ENCODE results near the gene CNKSR2. TPM values are rescaled to one million over a fixed set of nuclear protein-coding genes. Genes with fewer than 3 reads are reported as not detected.
"Not testable (repeated sequence)": the region's sequence is repeated elsewhere in the genome, so short reads cannot be mapped to it uniquely, and the experiment has no call there.

CNKSR2 gene
- total RNA-seq, 4 donors from 2014 or later, result 4.8 to 20.2 TPM; not detected in 2

DNA sequence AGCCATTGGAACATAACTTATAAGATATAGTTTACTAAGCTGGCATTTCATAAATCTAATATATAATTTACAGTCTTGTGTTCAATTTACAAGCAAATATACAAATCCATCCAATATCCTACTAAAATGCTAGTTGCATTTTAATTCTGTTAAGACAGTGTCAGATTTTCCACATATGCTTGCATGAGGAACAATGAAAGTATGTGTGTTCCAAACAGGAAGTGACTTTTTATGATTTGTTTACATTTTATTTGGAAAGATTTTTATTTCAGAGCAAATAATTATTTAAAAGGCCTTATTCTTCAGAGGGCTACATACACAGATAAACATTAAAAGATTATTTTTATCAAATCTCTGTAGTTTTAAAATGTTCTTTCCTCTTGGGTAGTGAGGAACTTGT is 153.9 kb downstream of the CNKSR2 start:
- DNase-seq, result no peak
- TF ChIP-seq POLR2A (IDR thresholded peaks at IDR 0.05) (no peak), CTCF (IDR thresholded peaks at IDR 0.05) (no peak)
- no peaks in the 10 kb centered on the region for H3K9me3 ChIP-seq
- H3K4me1 ChIP-seq, result no peaks in the 10 kb centered on the region
- H3K36me3 ChIP-seq, result no peaks in the 10 kb centered on the region
- no peak overlapping the region for H3K4me3 ChIP-seq
- no peaks in the 10 kb centered on the region for H3K27me3 ChIP-seq
- intact Hi-C loops (cut with DNase I; ENCODE audit: low total_unique reads), result no loop called here
- no peak overlapping the region for H3K27ac ChIP-seq

GRCh38 chrX:21529771-21530170 is 155.6 kb downstream of the CNKSR2 start:
- Histone ChIP-seq H3K9me3 (no peaks in the 10 kb centered on the region), H3K27ac (no peak overlapping the region), H3K36me3 (no peaks in the 10 kb centered on the region), H3K4me3 (no peak overlapping the region), H3K4me1 (no peaks in the 10 kb centered on the region), H3K27me3 (no peaks in the 10 kb centered on the region)
- TF ChIP-seq CTCF (IDR thresholded peaks at IDR 0.05) (no peak), POLR2A (IDR thresholded peaks at IDR 0.05) (no peak)
- intact Hi-C loops (cut with DNase I; ENCODE audit: low total_unique reads), result no loop called here
- no peak for DNase-seq

DNA sequence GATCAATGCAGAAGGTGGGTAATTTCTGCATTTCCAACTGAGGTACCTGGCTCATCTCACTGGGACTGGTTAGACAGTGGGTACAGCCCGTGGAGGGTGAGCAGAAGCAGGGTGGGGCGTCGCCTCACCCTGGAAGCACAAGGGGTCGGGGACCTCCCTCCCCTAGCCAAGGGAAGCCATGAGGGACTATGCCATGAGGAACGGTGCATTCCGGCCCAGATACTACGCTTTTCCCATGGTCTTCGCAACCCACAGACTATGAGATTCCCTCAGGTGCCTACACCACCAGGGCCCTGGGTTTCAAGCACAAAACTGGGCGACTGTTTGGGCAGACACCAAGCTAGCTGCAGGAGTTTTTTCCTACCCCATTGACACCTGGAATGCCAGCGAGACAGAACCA is 170.4 kb downstream of the CNKSR2 start:
- DNase-seq; H3K36me3 ChIP-seq; H3K9me3 ChIP-seq; H3K27ac ChIP-seq; H3K4me3 ChIP-seq; H3K4me1 ChIP-seq; H3K27me3 ChIP-seq; intact Hi-C loops (cut with DNase I; ENCODE audit: low total_unique reads): not testable (repeated sequence)

GRCh38 chrX:21559417-21559816 is 185.2 kb downstream of the CNKSR2 start:
- Histone ChIP-seq H3K4me1 (no peaks in the 10 kb centered on the region), H3K4me3 (no peak overlapping the region), H3K9me3 (no peaks in the 10 kb centered on the region), H3K27me3 (no peaks in the 10 kb centered on the region), H3K36me3 (no peaks in the 10 kb centered on the region), H3K27ac (no peak overlapping the region)
- TF ChIP-seq POLR2A (IDR thresholded peaks at IDR 0.05), result no peak
- TF ChIP-seq CTCF (IDR thresholded peaks at IDR 0.05), result no peak
- intact Hi-C loops (cut with DNase I; ENCODE audit: low total_unique reads), result no loop called here
- DNase-seq, result no peak

DNA sequence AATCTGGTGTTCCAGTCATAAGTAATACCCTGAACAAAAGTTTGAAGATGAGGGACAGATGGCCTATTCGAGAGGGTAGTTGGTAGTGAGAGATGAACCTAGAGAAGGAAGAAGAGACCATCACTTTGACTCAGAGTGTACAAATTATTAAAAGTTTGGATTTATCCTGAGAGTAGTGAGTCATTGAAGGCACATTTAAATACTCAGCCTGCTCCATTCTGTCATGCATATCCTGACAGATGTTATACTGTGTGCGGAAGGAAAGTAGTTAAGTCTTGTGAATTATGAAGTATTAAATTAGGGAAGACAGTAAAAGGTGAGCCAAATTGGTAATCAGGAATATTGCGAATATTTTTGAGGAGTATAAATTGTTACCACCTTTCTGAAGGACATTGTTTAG is 190.8 kb downstream of the CNKSR2 start:
- Histone ChIP-seq H3K27ac (no peak overlapping the region), H3K4me1 (no peaks in the 10 kb centered on the region), H3K9me3 (no peaks in the 10 kb centered on the region), H3K36me3 (no peaks in the 10 kb centered on the region), H3K27me3 (no peaks in the 10 kb centered on the region), H3K4me3 (no peak overlapping the region)
- intact Hi-C loops (cut with DNase I; ENCODE audit: low total_unique reads), result no loop called here
- DNase-seq, result no peak
- no peak for TF ChIP-seq CTCF (IDR thresholded peaks at IDR 0.05)
- TF ChIP-seq POLR2A (IDR thresholded peaks at IDR 0.05), result no peak

- intact Hi-C loops (cut with DNase I; ENCODE audit: low total_unique reads), result no loop called here
- DNase-seq, result no peak
- H3K4me1 ChIP-seq, result no peaks in the 10 kb centered on the region
- H3K9me3 ChIP-seq, result no peaks in the 10 kb centered on the region
- no peaks in the 10 kb centered on the region for H3K36me3 ChIP-seq
- no peak overlapping the region for H3K27ac ChIP-seq
- TF ChIP-seq POLR2A (IDR thresholded peaks at IDR 0.05), result no peak
- TF ChIP-seq CTCF (IDR thresholded peaks at IDR 0.05), result no peak
- no peak overlapping the region for H3K4me3 ChIP-seq
- no peaks in the 10 kb centered on the region for H3K27me3 ChIP-seq
These were observed 200.6 kb downstream of the CNKSR2 start for GRCh38 chrX:21574793-21575192.

Measured in uterus (tissue), 4 donors.